Activated naive CD8-positive, alpha-beta T cell treated with anti-CD3 and anti-CD28 coated beads, Interleukin-2, amount 50 U/mL, for 16 hours (primary cell): ENCODE results near the gene ITGA5.

Experiments
- DNase-seq: peaks from one replicate; pipeline ENCODE4 v3.0.0-alpha.2; 2020; ENCODE audit warnings: low read depth, low spot score

Gene ITGA5

DNA sequence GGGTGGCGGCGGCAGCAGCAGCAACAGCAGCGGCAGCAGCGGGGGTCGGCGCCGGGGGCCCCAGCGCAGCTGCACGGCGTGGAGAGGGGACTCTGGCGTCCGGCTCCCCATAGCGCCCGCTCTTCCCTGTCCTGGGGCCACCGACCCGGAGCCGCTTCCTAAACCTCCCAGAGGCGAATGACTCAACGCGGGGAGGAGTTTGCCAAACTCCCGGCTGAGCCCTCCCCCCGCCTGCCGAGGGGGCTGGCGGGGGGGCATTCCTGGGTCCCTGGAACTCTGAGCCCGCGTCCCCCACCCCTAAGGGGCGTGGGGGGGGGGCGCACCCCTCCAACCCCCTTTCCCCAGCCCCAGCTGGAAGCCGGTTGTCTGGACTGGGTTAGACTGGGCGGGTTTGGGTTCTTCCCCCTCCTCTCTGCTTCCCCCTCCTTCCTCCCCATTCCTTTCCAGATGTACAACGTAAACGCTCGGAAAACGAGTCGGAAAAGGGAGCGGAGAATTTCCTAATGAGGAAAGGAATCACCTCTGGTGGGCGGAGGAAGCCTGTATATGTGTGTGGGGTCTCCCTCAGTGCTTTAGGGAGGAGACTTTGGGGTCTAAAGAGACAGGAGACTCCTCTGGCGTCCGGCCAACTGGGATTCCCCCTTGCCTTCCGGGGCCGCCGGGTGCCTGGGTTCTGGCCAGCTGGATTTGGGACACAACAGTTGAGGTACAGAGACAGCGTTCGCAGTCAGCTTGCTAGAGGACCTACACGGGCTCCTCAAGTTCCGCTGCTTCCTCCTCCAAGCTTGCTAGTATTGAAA, at the start of gene ITGA5:
TSS of gene ITGA5 (minus strand) at position 179 of the 800 bp plus-strand sequence. CDS start at position 111, 68 bp downstream.
- no peak for DNase-seq

DNA sequence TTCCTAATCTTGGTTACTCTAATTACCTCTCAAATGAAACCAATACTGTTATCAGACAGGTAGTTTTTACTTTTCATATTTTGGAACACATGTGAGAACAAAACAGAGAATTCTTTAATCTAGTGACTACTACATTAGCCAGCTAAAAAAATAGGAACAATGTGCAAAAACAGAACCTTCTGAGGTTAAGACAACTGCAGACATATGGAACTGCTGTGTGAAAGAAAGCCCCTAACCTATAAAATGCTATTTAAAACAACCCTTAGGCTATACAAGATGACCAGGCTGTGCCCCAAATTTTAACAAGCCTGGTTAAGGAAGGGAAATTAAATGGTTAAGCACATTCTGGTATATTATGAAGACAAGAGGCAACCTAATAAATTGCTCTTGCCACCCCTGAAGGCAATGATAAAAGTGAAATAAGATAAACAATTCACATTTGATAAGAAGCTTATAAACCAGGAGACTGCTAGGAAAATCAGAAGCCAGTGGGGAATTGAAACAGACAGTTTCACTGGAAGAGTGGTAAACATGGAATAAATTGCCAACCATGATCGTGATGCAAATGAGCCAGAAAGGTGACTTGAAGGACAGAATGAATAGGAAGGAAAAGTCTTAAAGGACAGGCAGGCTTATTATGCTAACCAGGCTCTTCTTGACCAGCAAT, 46.9 kb upstream of the ITGA5 start:
- DNase-seq: no peak

DNA sequence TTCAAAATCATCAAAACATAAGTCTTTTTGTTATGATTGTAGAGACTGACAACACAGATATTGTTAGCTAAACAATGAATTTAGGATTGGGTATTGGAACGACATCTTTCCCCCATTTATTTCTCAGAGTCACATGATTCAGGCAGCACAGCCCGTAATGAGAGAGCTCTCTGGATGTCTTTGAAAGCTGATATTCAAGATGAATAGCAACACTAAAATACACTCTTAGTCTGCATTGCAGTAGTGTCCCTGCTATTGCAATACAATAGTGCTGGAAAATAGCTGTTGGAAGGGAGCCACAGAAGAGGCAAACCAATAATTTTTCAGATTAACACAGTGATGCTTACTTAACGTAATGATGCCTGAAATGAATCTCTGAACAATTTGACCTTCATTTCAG, 44.4 kb upstream of the ITGA5 start:
- DNase-seq: no peak

DNA sequence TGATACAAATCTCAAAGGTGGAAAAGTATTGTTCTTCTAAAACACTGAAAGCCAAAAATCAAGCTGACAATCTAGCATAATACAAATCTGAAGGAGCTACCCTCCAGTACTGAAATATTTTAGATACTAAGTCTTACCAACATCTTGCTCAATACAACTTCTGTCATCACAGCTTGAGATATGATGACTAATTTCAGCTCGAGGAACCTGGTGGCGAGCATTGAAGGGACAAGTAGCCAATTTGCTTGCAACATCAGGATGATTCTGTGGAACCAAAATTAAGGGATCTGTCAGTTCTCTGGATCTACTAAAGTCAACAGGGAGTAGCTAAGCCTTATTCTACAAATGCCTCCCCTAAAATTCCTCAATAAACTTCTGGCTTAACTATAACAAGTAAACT, 44.0 kb upstream of the ITGA5 start:
- no peak for DNase-seq

DNA sequence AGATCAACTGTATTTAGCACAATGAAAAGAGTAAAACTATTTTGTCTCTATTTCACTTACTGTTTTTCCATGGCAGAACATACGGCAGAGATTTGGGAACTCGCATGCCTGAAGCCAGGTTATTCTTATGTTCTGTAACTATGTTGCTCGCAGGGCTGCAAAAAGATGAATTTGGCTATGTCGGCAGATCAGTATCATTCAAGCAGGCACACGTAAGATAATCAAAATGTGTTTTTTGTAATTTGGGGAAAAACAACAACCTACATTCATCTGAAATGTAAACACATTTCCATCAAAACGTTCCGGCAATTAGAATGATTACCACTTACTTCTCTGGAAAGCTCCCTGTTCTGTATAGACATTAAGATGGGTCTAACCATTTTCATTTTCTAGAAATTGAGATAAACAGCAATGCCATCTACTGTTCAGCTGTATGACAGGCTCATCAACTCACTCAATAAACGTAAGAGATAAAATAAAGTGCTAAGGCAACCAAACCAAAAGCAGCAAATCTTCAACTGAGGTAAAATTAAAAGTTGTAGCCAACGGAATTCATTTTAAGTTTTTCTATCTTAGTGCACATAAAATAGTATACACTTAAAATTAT, 41.4 kb upstream of the ITGA5 start:
- DNase-seq: no peak

DNA sequence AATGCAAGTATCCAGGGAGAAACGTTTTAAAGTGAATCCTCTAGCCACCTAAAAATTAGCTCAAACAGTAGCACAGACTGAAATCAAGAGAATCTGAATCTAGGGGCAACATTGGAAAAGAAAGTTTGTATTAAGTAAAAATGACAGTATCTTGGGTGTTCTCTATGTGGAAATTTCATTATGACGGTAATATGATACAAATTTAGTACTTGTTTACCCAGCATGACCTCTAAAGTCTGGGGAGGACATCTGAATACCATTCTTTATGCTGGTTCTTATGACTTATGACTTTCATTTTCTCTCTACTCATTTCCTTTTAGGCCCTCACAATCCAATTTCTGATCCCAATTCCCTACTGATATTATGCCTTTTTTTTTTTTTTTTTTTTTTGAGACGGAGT, 40.3 kb upstream of the ITGA5 start:
- no peak for DNase-seq

DNA sequence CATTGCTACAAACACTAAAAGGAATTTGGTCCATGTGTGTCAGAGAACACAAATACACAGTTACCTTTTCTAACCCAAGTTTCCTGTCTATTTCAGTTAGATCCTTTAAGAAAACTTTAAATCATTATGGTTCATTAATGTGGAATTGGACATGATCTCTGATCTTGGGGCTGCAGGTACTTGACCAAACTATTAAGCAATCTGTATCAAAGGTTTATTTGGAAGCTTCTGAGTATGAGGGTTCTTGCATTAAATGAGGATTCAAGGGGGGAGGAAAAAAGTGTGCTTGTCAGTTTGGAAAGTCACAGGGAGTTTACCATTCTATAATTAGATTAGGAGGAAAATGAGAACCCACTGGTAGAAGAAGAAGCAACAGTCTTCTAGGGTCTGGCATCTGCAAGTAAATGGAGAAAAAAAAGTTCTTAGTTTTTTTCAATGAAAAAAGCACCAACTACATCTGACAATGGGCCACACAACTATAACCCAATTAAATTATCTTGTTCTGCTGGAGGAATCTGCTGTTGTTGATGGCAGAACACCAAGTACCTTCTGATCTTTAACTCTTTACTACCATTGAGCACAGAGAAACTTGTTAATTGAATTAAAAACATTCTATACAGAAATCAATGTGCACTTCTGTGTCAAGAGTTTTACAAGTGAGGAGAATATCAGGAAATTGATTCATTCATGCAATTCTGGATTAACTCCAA, 36.8 kb upstream of the ITGA5 start:
- no peak for DNase-seq

DNA sequence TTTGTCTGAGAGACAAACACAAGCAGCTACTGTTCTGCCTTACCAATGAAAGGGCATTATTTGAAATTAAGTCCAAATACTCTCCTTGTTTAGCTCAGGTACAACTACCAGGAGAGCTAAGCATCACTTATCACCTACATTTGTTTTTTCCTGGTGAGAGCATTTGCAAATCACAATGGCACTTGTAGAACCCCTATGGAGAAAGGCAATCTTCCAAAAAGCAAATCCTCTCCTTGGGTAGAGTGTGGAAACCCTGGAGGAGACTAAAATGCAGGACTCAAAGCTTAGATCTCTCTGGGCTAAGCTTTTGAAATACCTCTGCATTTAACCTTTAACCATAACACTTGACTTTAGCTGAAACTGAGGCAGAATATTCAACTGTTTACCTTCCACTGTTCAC, 33.6 kb upstream of the ITGA5 start:
- no peak for DNase-seq

DNA sequence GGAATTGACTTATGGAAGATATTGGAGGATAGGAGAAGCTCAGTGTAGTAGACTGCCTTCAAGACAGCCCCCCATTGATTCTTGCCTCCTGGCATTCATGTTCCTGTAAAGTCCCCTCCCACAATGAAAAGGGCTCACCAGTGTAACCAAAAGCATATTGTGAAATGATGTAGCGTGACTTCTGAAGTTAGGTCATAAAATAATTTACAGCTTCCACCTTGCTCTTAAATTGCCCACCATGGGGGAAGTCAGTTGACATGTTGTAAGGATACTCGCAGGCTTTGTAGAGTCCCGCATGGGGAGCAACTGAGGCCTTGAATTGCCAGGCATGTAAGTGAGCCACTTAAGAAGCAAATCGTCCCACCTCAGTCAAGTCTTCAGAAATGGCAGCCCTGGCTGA, 29.3 kb upstream of the ITGA5 start:
- DNase-seq: no peak

DNA sequence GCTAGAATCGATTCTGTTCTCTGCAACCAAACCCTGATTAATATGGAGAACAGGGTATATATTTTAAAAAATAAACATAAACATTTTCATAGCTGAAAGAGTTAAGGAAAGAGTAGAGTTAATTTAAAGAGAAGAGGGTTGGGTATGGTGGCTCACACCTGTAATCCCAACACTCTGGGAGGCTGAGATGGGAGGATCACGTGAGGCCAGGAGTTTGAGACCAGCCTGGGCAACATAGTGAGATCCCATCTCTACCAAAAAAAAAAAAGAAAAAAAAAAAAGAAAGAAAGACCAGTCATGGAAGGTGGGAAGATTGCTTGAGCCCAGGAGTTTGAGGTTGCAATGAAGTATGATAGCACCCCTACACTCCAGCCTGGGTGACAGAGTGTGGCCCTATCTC, 28.9 kb upstream of the ITGA5 start:
- no peak for DNase-seq

DNA sequence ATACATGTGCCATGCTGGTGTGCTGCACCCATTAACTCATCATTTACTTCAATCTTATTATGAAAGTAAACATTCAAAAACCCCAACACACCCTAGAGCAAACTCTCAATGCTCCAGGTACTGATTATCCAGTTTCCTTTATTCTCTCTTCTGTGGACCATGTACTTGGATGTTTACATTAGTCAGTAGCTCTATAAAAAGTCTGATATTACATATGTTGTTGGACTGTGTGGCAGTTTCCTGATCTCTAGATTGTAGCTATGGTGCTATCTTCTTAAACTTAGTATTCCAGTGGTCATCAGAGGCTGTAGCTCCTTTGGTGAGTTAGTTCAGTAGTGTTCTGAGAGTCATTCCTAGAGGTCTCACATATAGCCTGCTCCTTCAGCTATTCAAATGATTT, 25.1 kb upstream of the ITGA5 start:
- DNase-seq: no peak

DNA sequence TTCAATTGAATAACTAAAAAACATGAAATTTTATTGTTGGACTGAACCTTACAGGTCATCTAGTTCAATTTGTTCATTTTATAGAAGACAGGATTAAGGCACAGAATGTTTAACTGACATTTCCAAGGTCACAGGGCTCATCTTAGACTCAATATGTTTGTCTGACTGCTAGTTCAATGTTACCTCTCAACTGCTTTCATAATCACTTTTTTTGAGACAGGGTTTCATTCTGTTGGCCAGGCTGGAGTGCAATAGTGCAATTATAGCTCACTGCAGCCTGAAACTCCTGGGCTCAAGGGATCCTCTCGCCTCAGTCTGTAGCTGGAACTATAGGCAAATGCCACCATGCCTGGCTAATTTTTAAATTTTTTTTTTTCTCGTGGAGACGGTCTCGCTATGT, 24.4 kb upstream of the ITGA5 start:
- no peak for DNase-seq

DNA sequence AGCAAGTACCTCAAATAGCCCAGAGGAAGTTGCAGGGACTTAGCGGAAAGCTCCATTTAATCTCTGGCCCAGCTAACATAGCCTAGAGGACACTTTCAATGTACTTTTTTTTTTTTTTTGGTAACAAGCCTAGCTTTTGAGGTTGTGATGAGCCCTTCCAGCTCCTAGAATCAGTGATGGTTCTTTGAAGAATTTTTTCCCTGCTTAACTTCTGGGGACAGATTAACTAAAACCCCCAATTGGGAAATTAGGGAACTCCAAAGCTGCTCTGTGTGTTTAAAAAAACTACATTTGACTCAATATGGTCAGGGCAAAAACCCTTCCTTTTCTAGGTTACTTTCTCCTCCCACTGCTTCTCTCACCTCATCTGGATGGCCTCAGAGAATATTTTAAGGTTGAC, 23.9 kb upstream of the ITGA5 start:
- DNase-seq: no peak

DNA sequence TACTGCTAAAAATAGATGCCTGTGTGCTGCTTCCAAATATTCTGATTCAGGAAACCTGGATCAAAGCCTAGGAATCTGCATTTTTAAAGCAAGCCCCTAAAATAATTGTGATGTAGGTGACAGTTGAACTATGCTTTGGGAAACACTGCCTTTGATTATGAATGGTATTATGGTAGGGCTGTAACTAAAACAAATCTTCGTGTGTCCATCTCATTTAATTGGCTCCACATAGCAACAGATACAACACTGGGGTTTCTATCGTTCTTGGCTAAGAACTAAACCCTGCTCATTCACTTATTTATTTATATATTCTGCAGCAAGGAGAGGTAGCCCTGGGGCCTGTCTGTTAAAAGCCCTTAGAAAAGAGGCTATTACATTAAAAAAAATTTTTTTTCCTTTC, 23.0 kb upstream of the ITGA5 start:
- DNase-seq: no peak

DNA sequence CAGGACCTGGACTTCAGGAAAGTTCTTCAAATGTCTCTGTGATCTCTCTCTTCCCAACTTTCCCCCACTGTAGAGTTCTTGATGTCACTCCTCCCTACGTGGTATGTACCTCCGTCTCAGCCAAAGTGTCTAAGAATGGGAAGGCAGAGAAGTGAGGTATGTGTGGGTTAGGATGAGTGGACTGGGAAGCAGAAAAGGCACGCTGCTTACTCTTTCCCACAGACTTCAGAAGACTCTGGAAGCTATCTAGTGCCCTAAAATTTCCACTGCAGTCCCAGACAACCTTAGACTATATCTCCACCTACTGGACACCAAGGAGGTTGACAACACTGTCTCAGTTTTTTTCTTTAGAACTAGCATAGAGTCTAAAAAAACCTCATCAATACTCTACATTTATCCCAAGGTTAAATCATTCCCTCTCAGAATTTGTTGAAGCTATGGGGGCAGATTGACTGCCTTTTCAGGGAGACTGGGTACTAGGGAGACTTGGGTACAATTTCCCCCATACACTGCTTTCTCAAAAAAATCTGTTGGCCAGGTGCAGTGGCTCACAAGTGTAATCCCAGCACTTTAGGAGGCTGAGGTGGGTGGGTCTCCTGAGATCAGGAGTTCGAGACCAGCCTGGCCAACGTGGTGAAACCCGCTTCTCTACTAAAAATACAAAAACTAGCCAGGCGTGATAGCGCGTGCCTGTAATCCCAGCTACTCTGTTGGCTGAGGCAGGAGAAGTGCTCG, 20.6 kb upstream of the ITGA5 start:
- no peak for DNase-seq

DNA sequence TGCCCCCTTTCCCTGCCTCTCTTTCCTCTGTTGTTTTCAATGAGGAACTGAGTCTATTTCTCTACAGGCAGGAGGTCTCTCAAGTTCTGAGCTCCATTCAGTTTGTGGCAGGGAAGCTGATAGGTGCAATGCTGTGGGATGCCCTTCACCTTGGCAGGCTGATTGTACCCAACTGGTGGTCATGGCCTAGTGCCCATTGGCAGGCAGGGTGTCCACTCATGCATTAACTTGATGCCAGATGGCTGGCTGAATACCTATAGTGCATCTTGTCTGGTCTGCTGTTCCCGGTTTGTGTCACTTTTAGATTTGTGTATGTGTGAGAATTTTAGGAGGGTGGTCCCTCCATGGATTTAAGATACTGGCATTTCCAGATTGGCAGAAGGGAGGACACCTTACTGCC, 20.0 kb upstream of the ITGA5 start:
- no peak for DNase-seq

DNA sequence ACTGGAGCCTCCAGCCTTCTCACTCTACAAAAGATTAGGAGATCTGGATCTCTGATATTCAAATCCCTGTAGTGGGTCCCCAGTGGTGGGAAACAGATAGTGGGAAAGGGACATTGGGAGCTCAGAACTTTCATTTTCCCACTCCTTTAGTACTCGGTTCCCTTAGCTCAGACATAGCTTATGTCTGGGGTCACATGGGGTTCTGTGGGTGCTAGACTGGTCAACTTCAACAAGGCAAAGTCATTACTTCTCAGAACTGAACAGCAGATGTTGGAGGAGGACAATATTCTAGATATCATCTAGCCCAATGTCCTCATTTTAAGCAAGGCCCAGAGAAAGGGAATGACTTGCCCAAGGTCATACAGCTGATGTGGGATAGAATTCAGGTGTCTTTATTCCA, 19.5 kb upstream of the ITGA5 start:
- DNase-seq: no peak

DNA sequence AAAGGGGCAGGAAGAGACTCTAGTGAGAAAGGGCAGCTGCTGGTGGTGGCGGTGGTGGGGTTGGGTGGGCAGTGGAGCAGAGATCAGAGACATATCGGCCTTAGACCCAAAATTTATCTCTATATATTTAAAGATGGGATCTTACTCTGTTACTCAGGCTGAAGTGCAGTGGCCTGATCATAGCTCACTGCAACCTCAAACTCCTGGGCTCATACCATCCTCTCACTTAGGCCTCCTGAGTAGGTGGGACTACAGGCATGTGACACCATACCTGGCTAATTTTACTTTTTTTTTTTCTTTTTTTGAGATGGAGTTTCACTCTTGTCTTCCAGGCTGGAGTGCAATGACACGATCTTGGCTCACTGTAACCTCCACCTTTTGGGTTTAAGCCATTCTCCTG, 18.6 kb upstream of the ITGA5 start:
- no peak for DNase-seq

DNA sequence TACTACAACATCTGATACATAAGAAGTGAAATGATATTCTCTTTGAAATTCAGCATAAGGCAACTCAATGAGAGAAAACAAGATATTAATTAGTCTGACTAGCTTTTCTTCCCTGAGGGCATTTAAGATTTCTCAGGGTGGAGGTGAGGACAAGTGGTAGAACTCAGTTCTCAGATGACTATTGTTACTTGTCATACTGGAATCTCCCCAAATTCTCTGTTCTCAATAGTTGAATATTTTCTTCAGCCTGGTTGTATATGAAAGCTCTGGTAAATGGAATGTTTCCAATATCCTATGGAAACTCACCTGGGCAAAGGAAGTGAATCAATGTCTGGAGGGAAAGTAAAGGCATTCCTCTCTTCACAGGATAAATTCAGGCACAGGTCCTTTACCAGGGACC, 18.2 kb upstream of the ITGA5 start:
- no peak for DNase-seq

DNA sequence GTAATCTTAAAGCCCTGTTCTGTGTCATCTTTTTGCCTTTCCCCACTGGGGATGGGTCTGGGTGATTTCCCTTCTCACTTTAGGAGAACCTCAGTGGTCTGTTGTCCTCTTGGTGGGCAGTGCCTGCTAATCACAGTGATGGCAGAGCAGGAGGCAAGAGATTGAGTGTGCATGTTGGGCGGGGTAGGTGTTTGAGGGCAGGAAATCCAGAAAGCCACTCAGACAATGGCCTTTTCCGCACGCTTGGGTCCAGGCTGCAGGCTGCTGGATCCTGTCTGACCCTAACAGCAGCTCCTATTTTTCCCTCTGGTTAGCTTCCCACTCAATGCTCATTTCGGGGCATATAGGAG, 13.7 kb upstream of the ITGA5 start:
- DNase-seq: no peak

DNA sequence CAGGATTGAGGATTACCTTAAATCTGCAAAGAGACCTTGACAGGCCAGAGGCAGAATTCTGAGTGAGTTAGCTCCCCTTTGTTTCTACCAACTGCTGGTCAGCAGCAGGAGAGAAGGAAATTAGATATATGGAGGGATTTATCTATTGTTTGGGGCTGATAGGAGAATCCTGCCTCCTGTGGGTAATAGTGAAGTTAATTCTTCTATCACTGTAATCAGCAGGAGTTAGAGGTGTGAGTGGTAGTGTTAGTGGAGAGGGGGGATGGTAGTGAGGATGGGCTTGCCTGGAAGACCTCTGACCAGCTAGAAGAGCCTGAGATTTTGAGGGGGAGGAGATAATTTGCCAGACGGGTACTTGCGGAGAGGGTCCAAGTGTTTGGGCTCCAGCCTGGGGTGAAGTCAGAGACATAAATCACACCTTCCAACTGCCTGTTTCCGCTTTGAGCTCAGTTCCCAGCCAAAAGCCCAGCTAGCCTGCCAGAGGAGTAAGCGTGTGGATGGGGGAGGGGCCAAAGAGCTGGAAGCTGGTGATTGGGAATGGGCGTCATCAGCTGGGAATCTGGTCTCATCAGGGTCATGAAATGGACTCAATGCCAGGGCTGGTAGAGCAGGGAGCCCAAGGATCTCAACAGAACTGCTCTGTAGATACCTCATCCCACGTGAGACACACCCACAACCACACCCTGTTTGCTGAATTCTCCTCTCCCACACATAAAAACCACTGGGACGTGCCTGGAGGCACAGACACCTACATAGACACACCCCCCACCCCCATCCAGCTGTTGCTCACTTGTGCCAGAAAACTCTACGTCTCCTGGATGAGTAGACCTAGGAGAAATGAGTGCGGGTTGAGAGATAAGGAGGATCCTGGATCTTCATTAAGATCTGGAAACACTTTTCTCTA, 13.1 kb upstream of the ITGA5 start:
- DNase-seq: no peak
